Upper lobe of right lung (tissue), 1 donor: ENCODE measurements around the gene SENP8. TPM values are rescaled to one million over a fixed set of nuclear protein-coding genes. Genes with fewer than 3 reads are reported as not detected.

ENCODE experiments used
- ATAC-seq: fragments of 200-7000 bp; cut with Tn5 transposase; one replicate; pipeline ENCODE4 v1.9.1; 2020; ENCODE audit warnings: mild to moderate bottlenecking, moderate library complexity
- DNase-seq: peaks from one replicate; pipeline ENCODE4 v3.0.0-alpha.2; 2020
- H3K27ac ChIP-seq: fragments of 200-600 bp; one replicate; pipeline ENCODE4 v1.8.0; 2022
- H3K27me3 ChIP-seq: fragments of 200-600 bp; one replicate; pipeline ENCODE4 v1.8.0; 2022; ENCODE audit warnings: mild to moderate bottlenecking
- H3K36me3 ChIP-seq: fragments of 200-600 bp; one replicate; pipeline ENCODE4 v1.8.0; 2022
- H3K4me1 ChIP-seq: fragments of 200-600 bp; one replicate; pipeline ENCODE4 v1.8.0; 2022
- H3K4me3 ChIP-seq: fragments of 200-600 bp; one replicate; pipeline ENCODE4 v1.8.0; 2022; ENCODE audit warnings: mild to moderate bottlenecking
- H3K9me3 ChIP-seq: fragments of 200-600 bp; one replicate; pipeline ENCODE4 v1.8.0; 2022
- intact Hi-C: fragments of 100-400 bp; cut with DNase I; formaldehyde crosslinking; loops from one replicate; pipeline ENCODE4 v1.11.0; 2022
- total RNA-seq: library from RNA; stranded (reverse); fragmentation: NEBNext Ultra II Directional; extraction: Animal tissue kit (Norgen Biotek cat#: 25700); gene quantifications from one replicate; pipeline ENCODE4 v1.2.1, GENCODE V29; 2021
- TF ChIP-seq, protein P1 (sequence below): fragments of 200-600 bp; IDR thresholded peaks from one replicate; pipeline ENCODE4 v1.8.0; 2022; ENCODE audit warnings: antibody characterized with exemption
- donor health status: DM: no; HTN: yes; CAD: no; lungs with severe emphysema.

Gene SENP8
- total RNA-seq, 1 donor from 2014 or later = 3.3 TPM

GRCh38 chr15:72156928-72157327 lies 38.7 kb downstream of the SENP8 start:
- DNase-seq = no peak
- H3K36me3 ChIP-seq = no peaks in the 10 kb centered on the region
- no peak for ATAC-seq
- peak overlapping the region; percentile 63 for H3K4me3 ChIP-seq
- peak overlapping the region; percentile 80 for H3K27ac ChIP-seq
- H3K4me1 ChIP-seq = peaks cover 32% of the 10 kb centered on the region
- H3K9me3 ChIP-seq = no peaks in the 10 kb centered on the region
- TF ChIP-seq, protein P1, sequence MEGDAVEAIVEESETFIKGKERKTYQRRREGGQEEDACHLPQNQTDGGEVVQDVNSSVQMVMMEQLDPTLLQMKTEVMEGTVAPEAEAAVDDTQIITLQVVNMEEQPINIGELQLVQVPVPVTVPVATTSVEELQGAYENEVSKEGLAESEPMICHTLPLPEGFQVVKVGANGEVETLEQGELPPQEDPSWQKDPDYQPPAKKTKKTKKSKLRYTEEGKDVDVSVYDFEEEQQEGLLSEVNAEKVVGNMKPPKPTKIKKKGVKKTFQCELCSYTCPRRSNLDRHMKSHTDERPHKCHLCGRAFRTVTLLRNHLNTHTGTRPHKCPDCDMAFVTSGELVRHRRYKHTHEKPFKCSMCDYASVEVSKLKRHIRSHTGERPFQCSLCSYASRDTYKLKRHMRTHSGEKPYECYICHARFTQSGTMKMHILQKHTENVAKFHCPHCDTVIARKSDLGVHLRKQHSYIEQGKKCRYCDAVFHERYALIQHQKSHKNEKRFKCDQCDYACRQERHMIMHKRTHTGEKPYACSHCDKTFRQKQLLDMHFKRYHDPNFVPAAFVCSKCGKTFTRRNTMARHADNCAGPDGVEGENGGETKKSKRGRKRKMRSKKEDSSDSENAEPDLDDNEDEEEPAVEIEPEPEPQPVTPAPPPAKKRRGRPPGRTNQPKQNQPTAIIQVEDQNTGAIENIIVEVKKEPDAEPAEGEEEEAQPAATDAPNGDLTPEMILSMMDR = no peak
- intact Hi-C loops = loop anchor here (10.0 kb wide), 1 partner anchor 412 kb away; no protein-coding TSS in a partner anchor
- no peaks in the 10 kb centered on the region for H3K27me3 ChIP-seq

GRCh38 chr15:72160696-72161245 lies 42.6 kb downstream of the SENP8 start:
- TF ChIP-seq, protein P1 = no peak
- intact Hi-C loops = no loop called here
- H3K36me3 ChIP-seq = no peaks in the 10 kb centered on the region
- ATAC-seq (no peak), DNase-seq (no peak)
- H3K4me1 ChIP-seq = peaks cover 15% of the 10 kb centered on the region
- no peaks in the 10 kb centered on the region for H3K27me3 ChIP-seq
- no peak overlapping the region for H3K4me3 ChIP-seq
- peak overlapping the region; percentile 32 for H3K27ac ChIP-seq
- no peaks in the 10 kb centered on the region for H3K9me3 ChIP-seq

- Histone ChIP-seq H3K27ac (peak overlapping the region; percentile 32), H3K9me3 (no peaks in the 10 kb centered on the region), H3K36me3 (no peaks in the 10 kb centered on the region), H3K4me3 (no peak overlapping the region), H3K4me1 (peaks cover 11% of the 10 kb centered on the region), H3K27me3 (no peaks in the 10 kb centered on the region)
- ATAC-seq (peak; percentile 68), DNase-seq (no peak)
- intact Hi-C loops = no loop called here
- TF ChIP-seq, protein P1 = no peak
These were observed 43.3 kb downstream of the SENP8 start for GRCh38 chr15:72161361-72162132.

DNA sequence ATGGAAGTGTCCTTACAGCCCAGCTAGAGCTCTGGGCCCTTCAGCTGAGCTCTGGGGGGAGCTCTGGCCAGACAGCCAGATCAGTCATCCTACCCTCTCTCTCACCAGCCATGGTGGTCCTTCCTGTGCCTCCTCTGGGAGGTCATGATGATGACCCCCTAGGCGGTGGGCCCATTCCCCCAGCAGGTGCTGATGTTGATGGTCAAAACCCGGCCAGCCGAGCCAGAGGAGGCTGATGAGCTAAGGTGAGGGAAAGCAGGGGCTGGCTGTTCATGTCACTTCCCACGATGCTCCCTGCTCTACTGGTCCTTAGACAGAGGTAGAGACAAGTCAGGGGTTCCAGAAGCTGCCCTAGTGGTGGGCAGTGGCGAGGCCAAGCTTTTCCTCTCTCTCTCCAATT lies 44.4 kb downstream of the SENP8 start:
- H3K27ac ChIP-seq = peak overlapping the region; percentile 6
- TF ChIP-seq, protein P1 = no peak
- no peaks in the 10 kb centered on the region for H3K27me3 ChIP-seq
- H3K9me3 ChIP-seq = no peaks in the 10 kb centered on the region
- no peak for ATAC-seq
- peaks cover 11% of the 10 kb centered on the region for H3K4me1 ChIP-seq
- no peak for DNase-seq
- no peak overlapping the region for H3K4me3 ChIP-seq
- no peaks in the 10 kb centered on the region for H3K36me3 ChIP-seq
- intact Hi-C loops = no loop called here

DNA sequence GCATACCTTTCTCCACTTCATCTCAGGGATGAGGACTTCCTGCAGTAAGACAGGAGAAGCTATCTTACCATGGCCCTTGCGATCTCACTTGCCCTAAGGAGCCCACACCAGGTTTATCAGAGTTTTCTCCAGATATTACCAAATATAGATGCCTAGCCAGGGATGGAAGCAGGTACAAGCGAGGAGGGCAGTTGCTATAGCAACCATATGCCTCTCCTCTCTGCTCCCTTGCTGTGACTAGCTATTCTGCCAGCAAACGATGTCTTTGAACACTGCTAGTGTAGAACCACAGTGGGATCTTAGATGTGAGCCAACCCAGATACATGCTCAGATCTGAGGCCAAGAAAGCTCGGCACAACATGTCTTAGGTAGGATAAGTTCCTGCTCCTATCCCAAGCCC lies 45.5 kb downstream of the SENP8 start:
- Histone ChIP-seq H3K36me3 (no peaks in the 10 kb centered on the region), H3K9me3 (no peaks in the 10 kb centered on the region), H3K27me3 (no peaks in the 10 kb centered on the region), H3K27ac (no peak overlapping the region), H3K4me3 (no peak overlapping the region), H3K4me1 (peaks cover 19% of the 10 kb centered on the region)
- ATAC-seq (no peak), DNase-seq (no peak)
- intact Hi-C loops = no loop called here
- TF ChIP-seq, protein P1 = no peak
